HEK293 (cell line): Measurements from ENCODE around the gene ZSCAN10.

Experiments used
- BCL11B ChIP-seq: fragments of 450-650 bp; formaldehyde crosslinking; IDR thresholded peaks from 2 replicates; pipeline ENCODE4 v1.5.1; 2016; ENCODE audit warnings: low read depth, missing biosample characterization, missing genetic modification characterization
- HIC1 ChIP-seq: fragments of 450-650 bp; formaldehyde crosslinking; IDR thresholded peaks from 2 replicates; pipeline ENCODE4 v1.5.1; 2016; ENCODE audit warnings: missing biosample characterization, missing genetic modification characterization
- INSM2 ChIP-seq: fragments of 450-650 bp; formaldehyde crosslinking; IDR thresholded peaks from 2 replicates; pipeline ENCODE4 v1.5.1; 2016; ENCODE audit warnings: missing biosample characterization, missing genetic modification characterization
- KLF16 ChIP-seq: fragments of 450-650 bp; formaldehyde crosslinking; IDR thresholded peaks from 2 replicates; pipeline ENCODE4 v1.5.1; 2017; ENCODE audit warnings: missing biosample characterization, missing genetic modification characterization
- KLF7 ChIP-seq: fragments of 450-650 bp; formaldehyde crosslinking; IDR thresholded peaks from 2 replicates; pipeline ENCODE4 v1.5.1; 2016; ENCODE audit warnings: missing biosample characterization, missing genetic modification characterization, borderline replicate concordance
- PRDM1 ChIP-seq: fragments of 450-650 bp; formaldehyde crosslinking; IDR thresholded peaks from 2 replicates; pipeline ENCODE4; 2016; ENCODE audit warnings: missing biosample characterization, missing genetic modification characterization
- ZEB2 ChIP-seq: fragments of 450-650 bp; formaldehyde crosslinking; IDR thresholded peaks from 2 replicates; pipeline ENCODE4 v1.5.1; 2016; ENCODE audit warnings: missing biosample characterization, missing genetic modification characterization
- ZNF10 ChIP-seq: fragments of 450-650 bp; formaldehyde crosslinking; IDR thresholded peaks from 2 replicates; pipeline ENCODE4 v1.5.1; 2017; ENCODE audit warnings: missing biosample characterization, missing genetic modification characterization
- ZNF19 ChIP-seq: fragments of 450-650 bp; formaldehyde crosslinking; IDR thresholded peaks from 2 replicates; pipeline ENCODE4; 2016; ENCODE audit warnings: missing biosample characterization, missing genetic modification characterization, low read depth
- ZNF211 ChIP-seq: fragments of 450-650 bp; formaldehyde crosslinking; IDR thresholded peaks from 2 replicates; pipeline ENCODE4 v1.5.1; 2016; ENCODE audit warnings: low read depth, missing biosample characterization, missing genetic modification characterization
- ZNF214 ChIP-seq: fragments of 450-650 bp; formaldehyde crosslinking; IDR thresholded peaks from 2 replicates; pipeline ENCODE4 v1.5.1; 2017; ENCODE audit warnings: missing biosample characterization, mild to moderate bottlenecking, missing genetic modification characterization, borderline replicate concordance
- ZNF24 ChIP-seq: fragments of 450-650 bp; formaldehyde crosslinking; IDR thresholded peaks from 2 replicates; pipeline ENCODE4 v1.5.1; 2016; ENCODE audit warnings: missing biosample characterization, missing genetic modification characterization
- ZNF292 ChIP-seq: fragments of 450-650 bp; formaldehyde crosslinking; IDR thresholded peaks from 2 replicates; pipeline ENCODE4 v1.5.1; 2016; ENCODE audit warnings: low read depth, missing biosample characterization, missing genetic modification characterization, borderline replicate concordance
- ZNF324 ChIP-seq: fragments of 450-650 bp; formaldehyde crosslinking; IDR thresholded peaks from 2 replicates; pipeline ENCODE4 v1.5.1; 2016; ENCODE audit warnings: missing biosample characterization, missing genetic modification characterization
- ZNF37A ChIP-seq: fragments of 450-650 bp; IDR thresholded peaks from 2 replicates; pipeline ENCODE4 v1.5.1; 2018; ENCODE audit warnings: missing biosample characterization, missing genetic modification characterization
- ZNF423 ChIP-seq: fragments of 450-650 bp; formaldehyde crosslinking; IDR thresholded peaks from 2 replicates; pipeline ENCODE4 v1.5.1; 2016; ENCODE audit warnings: missing biosample characterization, missing genetic modification characterization
- ZNF473 ChIP-seq: fragments of 450-650 bp; formaldehyde crosslinking; IDR thresholded peaks from 2 replicates; pipeline ENCODE4 v1.5.1; 2017; ENCODE audit warnings: missing biosample characterization, missing genetic modification characterization
- ZNF530 ChIP-seq: fragments of 450-650 bp; formaldehyde crosslinking; IDR thresholded peaks from 2 replicates; pipeline ENCODE4 v1.5.1; 2016; ENCODE audit warnings: low read depth, missing biosample characterization, missing genetic modification characterization
- ZNF610 ChIP-seq: fragments of 450-650 bp; formaldehyde crosslinking; IDR thresholded peaks from 2 replicates; pipeline ENCODE4 v1.5.1; 2016; ENCODE audit warnings: missing biosample characterization, missing genetic modification characterization, borderline replicate concordance
- ZNF629 ChIP-seq: fragments of 450-650 bp; formaldehyde crosslinking; IDR thresholded peaks from 2 replicates; pipeline ENCODE4 v1.5.1; 2017; ENCODE audit warnings: missing biosample characterization, missing genetic modification characterization
- ZNF785 ChIP-seq: fragments of 450-650 bp; formaldehyde crosslinking; IDR thresholded peaks from 2 replicates; pipeline ENCODE4 v1.5.1; 2016; ENCODE audit warnings: missing biosample characterization, missing genetic modification characterization
- ZNF792 ChIP-seq: fragments of 450-650 bp; formaldehyde crosslinking; IDR thresholded peaks from 2 replicates; pipeline ENCODE4 v1.5.1; 2016; ENCODE audit warnings: missing biosample characterization, missing genetic modification characterization
- ZNF837 ChIP-seq: fragments of 450-650 bp; formaldehyde crosslinking; IDR thresholded peaks from 2 replicates; pipeline ENCODE4 v1.5.1; 2016; ENCODE audit warnings: missing biosample characterization, missing genetic modification characterization
- ZSCAN16 ChIP-seq: fragments of 450-650 bp; formaldehyde crosslinking; IDR thresholded peaks from 2 replicates; pipeline ENCODE4 v1.5.1; 2016; ENCODE audit warnings: missing biosample characterization, missing genetic modification characterization
- ZSCAN5A ChIP-seq: fragments of 450-650 bp; formaldehyde crosslinking; IDR thresholded peaks from 2 replicates; pipeline ENCODE4 v1.5.1; 2016; ENCODE audit warnings: missing biosample characterization, missing genetic modification characterization
- TF ChIP-seq, protein P1 (sequence below): fragments of 450-650 bp; formaldehyde crosslinking; IDR thresholded peaks from 2 replicates; pipeline ENCODE4 v1.5.1; 2016; ENCODE audit warnings: missing biosample characterization, missing genetic modification characterization, low read depth
- TF ChIP-seq, protein P2 (sequence below): sonication (generic); formaldehyde crosslinking; IDR thresholded peaks from 2 replicates; pipeline ENCODE4 v1.8.1; 2022; ENCODE audit warnings: mild to moderate bottlenecking, moderate library complexity, missing genetic modification reagents
- TF ChIP-seq, protein P3 (sequence below): fragments of 450-650 bp; formaldehyde crosslinking; IDR thresholded peaks from 2 replicates; pipeline ENCODE4 v1.5.1; 2016; ENCODE audit warnings: missing biosample characterization, missing genetic modification characterization

Gene ZSCAN10

GRCh38 chr16:3099732-3100499 is 822 bp upstream of the ZSCAN10 start (continued):
- TF ChIP-seq, protein P1, sequence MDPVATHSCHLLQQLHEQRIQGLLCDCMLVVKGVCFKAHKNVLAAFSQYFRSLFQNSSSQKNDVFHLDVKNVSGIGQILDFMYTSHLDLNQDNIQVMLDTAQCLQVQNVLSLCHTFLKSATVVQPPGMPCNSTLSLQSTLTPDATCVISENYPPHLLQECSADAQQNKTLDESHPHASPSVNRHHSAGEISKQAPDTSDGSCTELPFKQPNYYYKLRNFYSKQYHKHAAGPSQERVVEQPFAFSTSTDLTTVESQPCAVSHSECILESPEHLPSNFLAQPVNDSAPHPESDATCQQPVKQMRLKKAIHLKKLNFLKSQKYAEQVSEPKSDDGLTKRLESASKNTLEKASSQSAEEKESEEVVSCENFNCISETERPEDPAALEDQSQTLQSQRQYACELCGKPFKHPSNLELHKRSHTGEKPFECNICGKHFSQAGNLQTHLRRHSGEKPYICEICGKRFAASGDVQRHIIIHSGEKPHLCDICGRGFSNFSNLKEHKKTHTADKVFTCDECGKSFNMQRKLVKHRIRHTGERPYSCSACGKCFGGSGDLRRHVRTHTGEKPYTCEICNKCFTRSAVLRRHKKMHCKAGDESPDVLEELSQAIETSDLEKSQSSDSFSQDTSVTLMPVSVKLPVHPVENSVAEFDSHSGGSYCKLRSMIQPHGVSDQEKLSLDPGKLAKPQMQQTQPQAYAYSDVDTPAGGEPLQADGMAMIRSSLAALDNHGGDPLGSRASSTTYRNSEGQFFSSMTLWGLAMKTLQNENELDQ: no peak
- TF ChIP-seq ZNF10 (tag by site-specific recombination): no peak
- TF ChIP-seq ZNF785: no peak
- 0 out of 2 replicates have a peak, but pooled peaks have one; percentile 18 for TF ChIP-seq ZNF324 (tag by site-specific recombination)
- no peak for TF ChIP-seq ZNF19 (tag by site-specific recombination)
- no peak for TF ChIP-seq ZNF610 (tag by site-specific recombination)
- no peak for TF ChIP-seq ZNF792
- no peak for TF ChIP-seq KLF16 (tag by site-specific recombination)
- TF ChIP-seq ZNF530 (tag by site-specific recombination): no peak
- TF ChIP-seq ZNF629 (tag by site-specific recombination): 0 out of 2 replicates have a peak, but pooled peaks have one; percentile 5
- TF ChIP-seq ZNF837 (tag by site-specific recombination): no peak
- TF ChIP-seq ZNF37A: no peak
- TF ChIP-seq, protein P2, sequence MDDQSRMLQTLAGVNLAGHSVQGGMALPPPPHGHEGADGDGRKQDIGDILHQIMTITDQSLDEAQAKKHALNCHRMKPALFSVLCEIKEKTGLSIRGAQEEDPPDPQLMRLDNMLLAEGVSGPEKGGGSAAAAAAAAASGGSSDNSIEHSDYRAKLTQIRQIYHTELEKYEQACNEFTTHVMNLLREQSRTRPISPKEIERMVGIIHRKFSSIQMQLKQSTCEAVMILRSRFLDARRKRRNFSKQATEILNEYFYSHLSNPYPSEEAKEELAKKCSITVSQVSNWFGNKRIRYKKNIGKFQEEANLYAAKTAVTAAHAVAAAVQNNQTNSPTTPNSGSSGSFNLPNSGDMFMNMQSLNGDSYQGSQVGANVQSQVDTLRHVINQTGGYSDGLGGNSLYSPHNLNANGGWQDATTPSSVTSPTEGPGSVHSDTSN: no peak
- no peak for TF ChIP-seq ZNF214 (tag by site-specific recombination)
- TF ChIP-seq ZNF423 (tag by site-specific recombination): no peak
- TF ChIP-seq ZSCAN16: no peak
- TF ChIP-seq ZSCAN5A (tag by site-specific recombination): no peak
- TF ChIP-seq, protein P3, sequence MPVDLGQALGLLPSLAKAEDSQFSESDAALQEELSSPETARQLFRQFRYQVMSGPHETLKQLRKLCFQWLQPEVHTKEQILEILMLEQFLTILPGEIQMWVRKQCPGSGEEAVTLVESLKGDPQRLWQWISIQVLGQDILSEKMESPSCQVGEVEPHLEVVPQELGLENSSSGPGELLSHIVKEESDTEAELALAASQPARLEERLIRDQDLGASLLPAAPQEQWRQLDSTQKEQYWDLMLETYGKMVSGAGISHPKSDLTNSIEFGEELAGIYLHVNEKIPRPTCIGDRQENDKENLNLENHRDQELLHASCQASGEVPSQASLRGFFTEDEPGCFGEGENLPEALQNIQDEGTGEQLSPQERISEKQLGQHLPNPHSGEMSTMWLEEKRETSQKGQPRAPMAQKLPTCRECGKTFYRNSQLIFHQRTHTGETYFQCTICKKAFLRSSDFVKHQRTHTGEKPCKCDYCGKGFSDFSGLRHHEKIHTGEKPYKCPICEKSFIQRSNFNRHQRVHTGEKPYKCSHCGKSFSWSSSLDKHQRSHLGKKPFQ (tag by site-specific recombination): no peak
- no peak for TF ChIP-seq KLF7 (tag by site-specific recombination)
- no peak for TF ChIP-seq ZNF24 (tag by site-specific recombination)
- TF ChIP-seq INSM2 (tag by site-specific recombination): no peak
- no peak for TF ChIP-seq ZNF473 (tag by site-specific recombination)
- 0 out of 2 replicates have a peak, but pooled peaks have one; percentile 62 for TF ChIP-seq ZEB2 (tag by site-specific recombination)
- TF ChIP-seq BCL11B (tag by site-specific recombination): no peak
- TF ChIP-seq ZNF211 (tag by site-specific recombination): no peak
- no peak for TF ChIP-seq HIC1 (tag by site-specific recombination)
- no peak for TF ChIP-seq ZNF292 (tag by site-specific recombination)
- no peak for TF ChIP-seq PRDM1 (tag by site-specific recombination)
